SK-N-SH (cell line): ENCODE measurements around the gene CARD14. TPM values are rescaled to one million over a fixed set of nuclear protein-coding genes. Genes with fewer than 3 reads are reported as not detected.
A peak's percentile ranks its signal among the peaks of the same experiment; 100 is the strongest.

Experiments used
- CTCF ChIA-PET: fragments of 300-600, 350-600 bp; formaldehyde crosslinking; extraction: SDS; loops from one replicate; lab custom pipeline; 2021; lab: Yijun Ruan, JAX
- POLR2A ChIA-PET: fragments of 350-600 bp; sonication (Branson Sonifier 250); formaldehyde crosslinking; extraction: SDS; loops from one replicate; lab custom pipeline; 2020; ENCODE audit warnings: antibody characterized with exemption, inconsistent platforms; lab: Yijun Ruan, JAX
- DNase-seq: peaks from one replicate; pipeline ENCODE4 v3.0.0; 2012
- H2AFZ ChIP-seq: fragments of 200-600 bp; sonication (generic); 2 replicates; pipeline ENCODE4 v1.8.1; 2016; ENCODE audit warnings: antibody characterized with exemption, mild to moderate bottlenecking, low read depth
- H3F3A ChIP-seq: fragments of 200-600 bp; sonication (generic); replicated peaks from 2 replicates; pipeline ENCODE3; 2016; ENCODE audit warnings: antibody characterized with exemption, mild to moderate bottlenecking; ENCODE audit not compliant: insufficient read depth
- H3K27ac ChIP-seq, 2 experiments: fragments of 200-500 bp in 1 of 2; fragments of 200-600 bp in 1 of 2; sonication (Bioruptor generic) in 1 of 2; sonication (generic), shearing (Covaris generic) in 1 of 2; 2 replicates each; pipeline versions ENCODE4 v1.5.1 to v1.6.1; 2014 to 2016; ENCODE audit warnings: low read depth in 2 of 2, inconsistent platforms in 1 of 2, low read length in 1 of 2, mild to moderate bottlenecking in 1 of 2, mixed read lengths in 1 of 2
- H3K27me3 ChIP-seq: fragments of 200-600 bp; sonication (generic), shearing (Covaris generic); 2 replicates; pipeline ENCODE4 v1.6.1; 2016; ENCODE audit warnings: mixed run types; ENCODE audit not compliant: insufficient read depth
- H3K36me3 ChIP-seq, 2 experiments: fragments of 200-500 bp in 1 of 2; fragments of 200-600 bp in 1 of 2; sonication (Bioruptor generic) in 1 of 2; sonication (generic) in 1 of 2; replicated peaks in 1 of 2; 2 replicates each; pipeline versions ENCODE3 to v1.5.1; 2014 to 2016; ENCODE audit warnings: low read length in 1 of 2, mild to moderate bottlenecking in 1 of 2; ENCODE audit not compliant: insufficient read depth in 2 of 2, control insufficient read depth in 1 of 2
- H3K4me1 ChIP-seq, 2 experiments: fragments of 200-500 bp in 1 of 2; fragments of 200-600 bp in 1 of 2; sonication (Bioruptor generic) in 1 of 2; sonication (generic), shearing (Covaris generic) in 1 of 2; 2 replicates each; pipeline versions ENCODE4 v1.5.1 to v1.6.1; 2014 to 2016; ENCODE audit warnings: low read depth in 1 of 2, low read length in 1 of 2, mixed run types in 1 of 2; ENCODE audit not compliant: insufficient read depth in 2 of 2, control insufficient read depth in 1 of 2
- H3K4me2 ChIP-seq: fragments of 200-600 bp; sonication (generic), shearing (Covaris generic); 2 replicates; pipeline ENCODE4 v1.6.1; 2017; ENCODE audit warnings: mixed run types
- H3K4me3 ChIP-seq, 2 experiments: fragments of 200-500 bp in 1 of 2; fragments of 200-600 bp in 1 of 2; sonication (Bioruptor generic) in 1 of 2; sonication (generic), shearing (Covaris generic) in 1 of 2; 2 replicates each; pipeline versions ENCODE4 v1.5.1 to v1.8.1; 2014 to 2016; ENCODE audit warnings: low read depth in 2 of 2, inconsistent platforms in 1 of 2, low read length in 1 of 2, mild to moderate bottlenecking in 1 of 2, mixed read lengths in 1 of 2, moderate library complexity in 1 of 2
- H3K79me2 ChIP-seq: fragments of 200-600 bp; sonication (generic); 2 replicates; pipeline ENCODE4 v1.8.1; 2017; ENCODE audit warnings: mild to moderate bottlenecking; ENCODE audit not compliant: insufficient read depth
- H3K9ac ChIP-seq: fragments of 200-600 bp; sonication (generic); 2 replicates; pipeline ENCODE4 v1.6.1; 2017; ENCODE audit warnings: mixed run types
- H3K9me2 ChIP-seq: fragments of 200-600 bp; sonication (generic); 2 replicates; pipeline ENCODE4 v1.6.1; 2017; ENCODE audit warnings: mixed run types
- H3K9me3 ChIP-seq: fragments of 200-600 bp; sonication (generic); 2 replicates; pipeline ENCODE4 v1.6.1; 2017; ENCODE audit warnings: mixed run types, mild to moderate bottlenecking, moderate library complexity
- H4K20me1 ChIP-seq: fragments of 200-600 bp; sonication (generic); 2 replicates; pipeline ENCODE4 v1.6.1; 2017; ENCODE audit warnings: mild to moderate bottlenecking, mixed run types; ENCODE audit not compliant: insufficient read depth
- CHD2 ChIP-seq: fragments of 150-350 bp; IDR thresholded peaks from 2 replicates; pipeline ENCODE4 v1.6.1; 2018; ENCODE audit warnings: low read length; ENCODE audit not compliant: partially characterized antibody
- ELF1 ChIP-seq: IDR thresholded peaks from 2 replicates; pipeline ENCODE4 v1.4.0; 2012
- EZH2phosphoT487 ChIP-seq: fragments of 200-600 bp; sonication (generic); IDR thresholded peaks from 2 replicates; pipeline ENCODE4 v1.6.1; 2017; ENCODE audit warnings: low read depth, mixed run types, mild to moderate bottlenecking, antibody characterized with exemption, moderate library complexity, borderline replicate concordance
- FOSL2 ChIP-seq: IDR thresholded peaks from 2 replicates; pipeline ENCODE4 v1.4.0; 2012; ENCODE audit warnings: low read depth, mild to moderate bottlenecking, moderate library complexity, borderline replicate concordance
- FOXJ3 ChIP-seq: sonication (generic); formaldehyde crosslinking; IDR thresholded peaks from 2 replicates; pipeline ENCODE4 v1.5.1; 2020; ENCODE audit warnings: mild to moderate bottlenecking, missing genetic modification reagents
- GABPA ChIP-seq: IDR thresholded peaks from 2 replicates; pipeline ENCODE4 v1.4.0; 2012; ENCODE audit warnings: low read depth, mild to moderate bottlenecking
- GATA2 ChIP-seq: sonication (generic); formaldehyde crosslinking; IDR thresholded peaks from 2 replicates; pipeline ENCODE4 v1.5.0; 2020; ENCODE audit warnings: mild to moderate bottlenecking, missing genetic modification reagents
- IRF3 ChIP-seq: fragments of 150-350 bp; IDR thresholded peaks from 2 replicates; pipeline ENCODE4 v1.6.1; 2016; ENCODE audit warnings: mild to moderate bottlenecking, low read depth, low read length
- JUND ChIP-seq: IDR thresholded peaks from 2 replicates; pipeline ENCODE4 v1.4.0; 2012
- MAX ChIP-seq: IDR thresholded peaks from 2 replicates; pipeline ENCODE4 v1.4.0; 2012; ENCODE audit warnings: low read depth
- MEF2A ChIP-seq: IDR thresholded peaks from 2 replicates; pipeline ENCODE4 v1.4.0; 2012; ENCODE audit warnings: low read depth, borderline replicate concordance
- NFIC ChIP-seq: IDR thresholded peaks from 2 replicates; pipeline ENCODE4 v1.4.0; 2012; ENCODE audit warnings: borderline replicate concordance
- PBX3 ChIP-seq: IDR thresholded peaks from 2 replicates; pipeline ENCODE4; 2012
- RAD21 ChIP-seq: IDR thresholded peaks from 2 replicates; pipeline ENCODE4 v1.6.1; 2012; ENCODE audit warnings: mild to moderate bottlenecking, low read length
- RCOR1 ChIP-seq: fragments of 150-350 bp; IDR thresholded peaks from 2 replicates; pipeline ENCODE4 v1.6.1; 2017; ENCODE audit warnings: antibody characterized with exemption, low read length
- REST ChIP-seq: IDR thresholded peaks from 2 replicates; pipeline ENCODE4 v1.6.1; 2012; ENCODE audit warnings: mild to moderate bottlenecking, low read depth, low read length, moderate library complexity
- RFX5 ChIP-seq: IDR thresholded peaks from 2 replicates; pipeline ENCODE4 v1.6.1; 2012; ENCODE audit warnings: mild to moderate bottlenecking, improper control_type of control experiment, low read length
- SMC3 ChIP-seq: IDR thresholded peaks from 2 replicates; pipeline ENCODE4 v1.6.1; 2012; ENCODE audit warnings: low read depth, low read length, improper control_type of control experiment
- TAF1 ChIP-seq: IDR thresholded peaks from 2 replicates; pipeline ENCODE4 v1.6.1; 2012; ENCODE audit warnings: low read depth, mild to moderate bottlenecking, low read length, moderate library complexity, borderline replicate concordance
- TCF12 ChIP-seq: IDR thresholded peaks from 2 replicates; pipeline ENCODE4 v1.4.0; 2012
- TEAD4 ChIP-seq: IDR thresholded peaks from 2 replicates; pipeline ENCODE4 v1.4.0; 2012; ENCODE audit warnings: mild to moderate bottlenecking, borderline replicate concordance; ENCODE audit not compliant: insufficient read depth
- YY1 ChIP-seq: IDR thresholded peaks from 2 replicates; pipeline ENCODE4 v1.4.0; 2012; ENCODE audit warnings: low read depth, mild to moderate bottlenecking
- WGBS: methylation state at CpG from one replicate; pipeline ENCODE4 v1.1.6; 2017; ENCODE audit warnings: low lambda C conversion rate; 5-methylcytosine and 5-hydroxymethylcytosine counted together
- polyA plus RNA-seq, 3 experiments: library from polyadenylated mRNA; depleted of rRNA; stranded (reverse); fragments of >200 nt; gene quantifications; 2 replicates each; pipeline ENCODE4 v1.2.3, GENCODE V29; 2012
- TF ChIP-seq, protein P1 (sequence below): IDR thresholded peaks from 2 replicates; pipeline ENCODE4 v1.4.0; 2012; ENCODE audit warnings: low read depth, borderline replicate concordance
- TF ChIP-seq, protein P2 (sequence below): fragments of 200-600 bp; sonication (generic); IDR thresholded peaks from 2 replicates; pipeline ENCODE4 v1.6.1; 2017; ENCODE audit warnings: antibody characterized with exemption, mild to moderate bottlenecking, moderate library complexity

Gene CARD14
- polyA plus RNA-seq, 1 of the 3 experiments (the other 2 are of a cell fraction), result 0.05 TPM

GRCh38 chr17:80220054-80220735 lies 50.4 kb downstream of the CARD14 start, which contains the start of the genes SGSH and SLC26A11:
Gene SGSH, minus strand, starts transcription at chr17:80220333. Its CDS starts 20 bp downstream, at chr17:80220313.
Gene SLC26A11, plus strand, starts transcription at chr17:80220427. Its CDS starts 1,134 bp downstream, at chr17:80221561.
- Histone ChIP-seq H3K4me2 (peak within 1 kb of the TSS; percentile 98), H3K4me1 (peaks cover 4 to 24% of the 10 kb centered on the region in 2 experiments; a peak in 1 of 4 replicates), H3K79me2 (peaks cover 45% of the 10 kb centered on the region; the same call in 1 of the 2 replicates), H2AFZ (peak within 1 kb of the TSS; percentile 87), H3K9me2 (no peaks in the 10 kb centered on the region), H3K4me3 (peak within 1 kb of the TSS; percentile 83 to 98), H3K27me3 (no peaks in the 10 kb centered on the region), H3K9me3 (no peaks in the 10 kb centered on the region), H3F3A (peaks cover 9% of the 10 kb centered on the region), H3K9ac (peak within 1 kb of the TSS; percentile 88), H3K36me3 (peaks cover 11 to 13% of the 10 kb centered on the region in 2 experiments), H3K27ac (peak within 1 kb of the TSS; percentile 66 to 82), H4K20me1 (peaks cover 19% of the 10 kb centered on the region)
- POLR2A ChIA-PET, result interaction anchor here (0.6 to 1.2 kb wide), 5 partner anchors 13 to 119 kb away, joined by 3 to 7 read pairs (median 3); partner anchors contain the start of gene GAA
- CTCF ChIA-PET, result interaction anchor here (1.2 to 2.3 kb wide), 4 partner anchors 17 to 138 kb away, joined by 3 to 7 read pairs (median 4); partner anchors contain the start of gene GAA
- WGBS, result 1% methylated on average over 55 of the region's 77 CpGs
- DNase-seq, result peak; percentile 100
- TF ChIP-seq NFIC (no peak), IRF3 (no peak), RCOR1 (no peak), GABPA (no peak), EZH2phosphoT487 (no peak), TCF12 (no peak), CHD2 (no peak), TAF1 (peak; percentile 58; the same call in 1 of the 2 replicates), MAX (peak; percentile 46; the same call in 1 of the 2 replicates), YY1 (peak; percentile 49; the same call in 1 of the 2 replicates), FOSL2 (no peak), SMC3 (no peak), ELF1 (no peak), REST (no peak), MEF2A (no peak), TEAD4 (no peak), JUND (no peak), GATA2 (CRISPR knock-in tag) (no peak), RAD21 (no peak), FOXJ3 (CRISPR knock-in tag) (no peak), RFX5 (no peak), PBX3 (no peak)
- TF ChIP-seq, protein P1, sequence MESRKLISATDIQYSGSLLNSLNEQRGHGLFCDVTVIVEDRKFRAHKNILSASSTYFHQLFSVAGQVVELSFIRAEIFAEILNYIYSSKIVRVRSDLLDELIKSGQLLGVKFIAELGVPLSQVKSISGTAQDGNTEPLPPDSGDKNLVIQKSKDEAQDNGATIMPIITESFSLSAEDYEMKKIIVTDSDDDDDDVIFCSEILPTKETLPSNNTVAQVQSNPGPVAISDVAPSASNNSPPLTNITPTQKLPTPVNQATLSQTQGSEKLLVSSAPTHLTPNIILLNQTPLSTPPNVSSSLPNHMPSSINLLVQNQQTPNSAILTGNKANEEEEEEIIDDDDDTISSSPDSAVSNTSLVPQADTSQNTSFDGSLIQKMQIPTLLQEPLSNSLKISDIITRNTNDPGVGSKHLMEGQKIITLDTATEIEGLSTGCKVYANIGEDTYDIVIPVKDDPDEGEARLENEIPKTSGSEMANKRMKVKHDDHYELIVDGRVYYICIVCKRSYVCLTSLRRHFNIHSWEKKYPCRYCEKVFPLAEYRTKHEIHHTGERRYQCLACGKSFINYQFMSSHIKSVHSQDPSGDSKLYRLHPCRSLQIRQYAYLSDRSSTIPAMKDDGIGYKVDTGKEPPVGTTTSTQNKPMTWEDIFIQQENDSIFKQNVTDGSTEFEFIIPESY, result no peak
- TF ChIP-seq, protein P2, sequence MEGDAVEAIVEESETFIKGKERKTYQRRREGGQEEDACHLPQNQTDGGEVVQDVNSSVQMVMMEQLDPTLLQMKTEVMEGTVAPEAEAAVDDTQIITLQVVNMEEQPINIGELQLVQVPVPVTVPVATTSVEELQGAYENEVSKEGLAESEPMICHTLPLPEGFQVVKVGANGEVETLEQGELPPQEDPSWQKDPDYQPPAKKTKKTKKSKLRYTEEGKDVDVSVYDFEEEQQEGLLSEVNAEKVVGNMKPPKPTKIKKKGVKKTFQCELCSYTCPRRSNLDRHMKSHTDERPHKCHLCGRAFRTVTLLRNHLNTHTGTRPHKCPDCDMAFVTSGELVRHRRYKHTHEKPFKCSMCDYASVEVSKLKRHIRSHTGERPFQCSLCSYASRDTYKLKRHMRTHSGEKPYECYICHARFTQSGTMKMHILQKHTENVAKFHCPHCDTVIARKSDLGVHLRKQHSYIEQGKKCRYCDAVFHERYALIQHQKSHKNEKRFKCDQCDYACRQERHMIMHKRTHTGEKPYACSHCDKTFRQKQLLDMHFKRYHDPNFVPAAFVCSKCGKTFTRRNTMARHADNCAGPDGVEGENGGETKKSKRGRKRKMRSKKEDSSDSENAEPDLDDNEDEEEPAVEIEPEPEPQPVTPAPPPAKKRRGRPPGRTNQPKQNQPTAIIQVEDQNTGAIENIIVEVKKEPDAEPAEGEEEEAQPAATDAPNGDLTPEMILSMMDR, result peak; percentile 23
